GM21515 (cell line): Measurements from ENCODE around the gene TUBA4A.
A peak's percentile ranks its signal among the peaks of the same experiment; 100 is the strongest.
"Not testable (repeated sequence)": the region's sequence is repeated elsewhere in the genome, so short reads cannot be mapped to it uniquely, and the experiment has no call there.

ENCODE experiments used
- ATAC-seq: cut with Tn5 transposase; IDR thresholded peaks from one replicate; pipeline ENCODE4 v1.9.1; 2021; ENCODE audit not compliant: unreplicated experiment

Gene TUBA4A

DNA sequence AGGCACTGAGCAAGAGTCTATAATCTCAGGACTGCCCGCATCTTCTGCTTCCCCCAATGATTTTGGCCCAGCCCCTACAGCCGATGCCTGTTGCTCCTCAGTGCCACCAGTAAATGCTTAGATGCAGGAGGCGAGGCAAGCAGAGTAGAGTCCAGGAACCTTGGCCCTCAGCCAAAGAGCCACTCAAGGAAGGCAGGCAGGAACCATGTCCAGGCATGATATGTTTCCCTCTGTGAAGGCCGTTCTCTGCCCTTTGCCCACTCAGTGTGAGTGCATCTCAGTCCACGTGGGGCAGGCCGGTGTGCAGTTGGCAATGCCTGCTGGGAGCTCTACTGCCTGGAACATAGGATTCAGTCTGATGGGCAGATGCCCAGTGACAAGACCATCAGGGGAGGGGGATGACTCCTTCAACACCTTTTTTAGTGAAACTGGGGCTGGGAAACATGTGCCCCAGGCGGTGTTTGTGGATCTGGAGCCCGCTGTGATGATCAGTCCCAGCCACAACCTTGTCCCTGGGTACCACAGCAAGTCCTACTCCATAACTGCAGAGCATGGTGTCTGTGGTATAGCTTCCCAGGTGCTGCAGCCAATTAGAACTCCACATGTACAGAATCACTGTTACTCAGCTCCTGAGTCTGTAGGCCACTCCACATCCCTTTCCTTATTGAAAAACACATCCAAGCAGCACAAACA, 15.8 kb upstream of the TUBA4A start:
- ATAC-seq = no peak

DNA sequence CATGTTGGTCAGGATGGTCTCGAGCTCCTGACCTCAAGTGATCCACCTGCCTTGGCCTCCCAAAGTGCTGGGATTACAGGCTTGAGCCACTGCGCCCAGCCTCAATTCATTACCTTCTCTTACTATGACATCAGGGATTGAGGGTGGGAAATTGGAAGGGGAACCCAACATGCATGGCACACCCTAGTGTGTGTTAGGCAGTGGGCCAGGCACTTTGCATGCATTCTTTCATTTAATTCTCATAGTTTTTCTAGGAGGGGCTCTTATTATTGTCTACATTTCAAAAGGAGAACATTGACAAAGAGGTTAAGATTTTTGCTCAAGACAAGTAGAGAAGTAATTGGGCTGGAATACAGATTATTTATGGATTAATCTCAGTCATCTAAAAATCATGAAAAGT, 14.6 kb upstream of the TUBA4A start:
- no peak for ATAC-seq

GRCh38 chr2:219266886-219267285, 13.2 kb upstream of the TUBA4A start:
- no peak for ATAC-seq

DNA sequence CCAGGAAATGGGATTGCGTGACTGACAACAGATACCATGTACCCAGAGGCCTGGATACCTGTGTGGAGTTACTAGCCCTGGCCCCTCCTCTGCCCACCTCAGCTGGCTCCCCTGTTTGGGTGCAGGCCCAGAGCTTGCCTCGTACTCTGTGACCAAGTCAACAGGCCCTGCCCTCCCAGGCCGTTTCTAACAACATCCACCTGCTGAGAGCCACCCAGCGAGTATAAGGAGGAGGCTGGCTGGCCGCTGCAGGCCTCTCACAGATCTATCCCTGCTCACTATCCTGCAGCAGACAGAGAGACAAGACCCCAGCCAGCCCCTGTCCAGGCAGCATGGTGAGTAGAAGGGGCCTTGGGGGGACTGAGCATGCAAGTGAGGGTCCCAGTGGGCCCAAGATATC, 12.5 kb upstream of the TUBA4A start:
- no peak for ATAC-seq

DNA sequence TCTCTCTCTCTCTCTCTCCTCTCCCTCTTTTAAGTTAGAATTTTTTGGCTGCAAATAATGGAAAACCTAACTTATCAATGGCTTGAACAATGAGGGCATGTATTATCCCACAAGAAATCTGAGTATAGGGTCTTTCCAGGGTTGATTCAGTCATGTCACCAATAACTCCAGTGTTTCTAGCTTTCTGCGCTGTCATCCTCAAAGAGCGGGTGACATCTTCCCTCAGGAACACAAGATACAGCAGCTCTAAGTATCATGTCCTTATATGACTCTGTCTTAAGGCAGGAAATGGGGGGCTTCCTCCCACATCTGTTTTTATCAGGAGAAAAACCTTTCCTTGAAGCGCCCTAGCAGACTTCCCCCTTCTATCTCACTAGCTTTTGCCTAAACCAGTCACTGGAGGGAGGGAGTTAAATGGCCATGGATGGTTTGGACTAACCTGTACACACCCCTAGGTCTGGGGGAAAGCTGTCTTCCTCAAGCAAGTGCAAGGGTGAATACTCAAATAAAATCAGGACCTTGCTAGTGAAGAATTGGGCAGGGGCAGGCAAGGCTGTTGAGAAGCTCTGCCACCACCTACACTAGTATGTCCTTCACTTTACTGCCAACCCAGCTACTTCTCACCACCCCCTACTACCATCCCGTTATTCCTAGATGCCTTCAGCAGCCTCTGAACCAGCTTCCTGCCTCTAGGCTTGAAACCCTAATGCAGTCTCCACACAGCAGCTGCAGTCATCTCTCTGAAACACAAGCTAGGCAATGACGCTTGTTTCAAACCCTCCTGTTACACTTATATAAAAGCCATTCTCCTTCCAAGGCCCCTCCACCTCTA, 7.5 kb upstream of the TUBA4A start:
- ATAC-seq = no peak

GRCh38 chr2:219258942-219259341, 5.2 kb upstream of the TUBA4A start:
- not testable (repeated sequence) for ATAC-seq

- peak; percentile 29 for ATAC-seq
Measured at GRCh38 chr2:219254590-219255201, 978 bp upstream of the TUBA4A start.

GRCh38 chr2:219252900-219253752, 592 bp downstream of the TUBA4A start, which contains the start of gene TUBA4B:
TUBA4B (plus strand) TSS chr2:219253243; CDS start chr2:219253408, 165 bp downstream.
- peak; percentile 23 for ATAC-seq

DNA sequence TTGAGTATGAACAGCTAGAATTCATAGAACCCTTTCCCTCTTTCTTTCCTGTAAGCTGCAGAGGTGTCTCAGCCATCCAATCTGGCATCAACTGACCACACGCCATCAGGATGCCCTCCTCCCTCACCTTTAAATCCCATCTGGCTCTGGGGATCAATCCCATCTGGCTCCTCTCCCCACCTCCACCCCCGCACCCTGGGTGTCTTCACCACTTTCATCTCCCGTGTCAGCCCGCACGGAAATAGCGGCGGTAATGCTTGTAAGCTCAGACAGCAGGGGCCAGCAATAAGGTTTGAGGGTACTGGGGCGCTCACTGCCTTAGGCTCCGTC, 1.2 kb downstream of the TUBA4A start:
- peak; percentile 0 for ATAC-seq

- no peak for ATAC-seq
Measured at GRCh38 chr2:219252084-219252483, 1.6 kb downstream of the TUBA4A start.

DNA sequence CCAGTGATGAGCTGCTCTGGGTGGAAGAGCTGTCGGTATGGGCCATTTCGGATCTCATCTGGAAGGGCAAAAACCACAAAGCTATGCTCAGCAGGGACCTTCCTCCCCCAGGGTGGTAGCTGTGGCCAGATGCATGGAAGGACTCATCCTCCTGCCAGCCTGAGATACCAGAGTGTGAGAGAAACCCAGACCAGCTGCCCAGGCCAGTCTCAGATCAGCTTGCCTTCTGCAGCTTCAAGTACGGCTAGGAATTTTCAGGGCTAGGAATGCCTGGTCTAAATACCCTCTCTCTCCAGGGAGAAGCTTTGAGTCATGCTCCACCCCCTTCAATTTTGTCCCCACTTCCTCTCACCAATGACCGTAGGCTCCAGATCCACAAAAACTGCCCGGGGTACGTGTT, 2.1 kb downstream of the TUBA4A start:
- ATAC-seq = no peak

DNA sequence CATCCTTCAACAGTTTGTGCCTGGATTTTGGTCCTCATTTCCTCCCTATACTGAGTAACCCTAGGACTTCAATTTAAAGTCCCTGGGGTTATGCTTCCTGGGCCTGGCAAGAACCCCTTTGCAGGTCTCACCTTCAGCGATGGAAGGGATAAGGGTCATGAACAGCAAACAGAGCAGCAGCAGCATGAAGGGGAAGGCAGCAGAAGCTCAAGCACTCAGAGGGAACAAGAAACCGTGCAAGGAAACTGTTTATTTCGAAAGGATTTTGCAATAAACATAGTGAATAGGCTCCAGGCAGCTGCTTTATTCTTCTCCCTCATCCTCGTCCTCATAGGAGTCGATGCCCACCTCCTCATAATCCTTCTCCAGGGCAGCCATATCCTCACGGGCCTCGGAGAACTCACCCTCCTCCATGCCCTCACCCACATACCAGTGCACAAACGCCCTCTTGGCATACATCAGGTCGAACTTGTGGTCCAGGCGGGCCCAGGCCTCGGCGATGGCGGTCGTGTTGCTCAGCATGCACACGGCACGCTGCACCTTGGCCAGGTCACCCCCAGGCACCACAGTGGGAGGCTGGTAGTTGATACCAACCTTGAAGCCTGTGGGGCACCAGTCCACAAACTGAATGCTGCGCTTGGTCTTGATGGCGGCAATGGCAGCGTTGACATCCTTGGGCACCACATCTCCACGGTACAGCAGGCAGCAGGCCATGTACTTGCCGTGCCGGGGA, 3.5 kb downstream of the TUBA4A start:
- no peak for ATAC-seq

DNA sequence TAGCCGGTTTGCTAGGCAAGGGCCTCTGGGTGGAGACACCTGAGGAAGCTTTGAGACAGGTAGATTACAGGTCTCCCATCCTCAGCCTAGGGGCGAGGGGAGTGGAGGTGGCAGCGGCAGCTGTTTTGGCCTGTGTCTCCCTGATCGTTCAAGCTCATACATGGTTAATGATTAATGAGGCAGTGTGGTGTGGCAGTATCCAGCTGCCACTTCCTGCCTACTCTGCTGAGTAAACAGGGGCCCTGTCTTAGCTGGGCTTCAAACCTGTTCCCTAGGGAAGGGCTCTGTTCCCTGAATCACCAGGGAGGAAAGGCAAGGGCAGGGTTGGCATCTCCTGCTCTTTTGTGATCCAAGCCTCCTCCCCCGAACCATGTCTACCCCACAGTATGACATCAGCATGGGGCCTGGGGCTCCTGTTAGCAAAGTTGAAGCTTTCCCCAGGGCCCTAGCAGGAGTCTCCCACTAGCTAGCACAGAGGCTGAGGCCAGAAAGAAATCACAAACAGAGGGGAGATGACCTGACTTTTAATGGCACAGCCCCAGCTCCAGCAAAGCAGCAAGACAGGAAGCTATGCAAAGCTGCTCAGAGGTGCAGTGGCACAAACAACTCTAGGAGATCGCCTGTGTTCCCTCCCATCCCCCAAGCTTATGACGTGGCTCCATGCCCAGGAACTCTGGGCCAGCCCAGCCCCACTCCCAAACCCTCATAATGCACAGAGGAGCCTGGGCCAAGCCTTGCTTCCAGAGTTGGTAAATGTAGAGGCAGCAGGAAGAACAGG, 4.3 kb downstream of the TUBA4A start:
- peak; percentile 22 for ATAC-seq

GRCh38 chr2:219248845-219249202, 4.9 kb downstream of the TUBA4A start:
- no peak for ATAC-seq

- no peak for ATAC-seq
Measured at GRCh38 chr2:219247678-219248642, 5.8 kb downstream of the TUBA4A start.

- no peak for ATAC-seq
Measured at GRCh38 chr2:219246559-219246958, 7.2 kb downstream of the TUBA4A start.

DNA sequence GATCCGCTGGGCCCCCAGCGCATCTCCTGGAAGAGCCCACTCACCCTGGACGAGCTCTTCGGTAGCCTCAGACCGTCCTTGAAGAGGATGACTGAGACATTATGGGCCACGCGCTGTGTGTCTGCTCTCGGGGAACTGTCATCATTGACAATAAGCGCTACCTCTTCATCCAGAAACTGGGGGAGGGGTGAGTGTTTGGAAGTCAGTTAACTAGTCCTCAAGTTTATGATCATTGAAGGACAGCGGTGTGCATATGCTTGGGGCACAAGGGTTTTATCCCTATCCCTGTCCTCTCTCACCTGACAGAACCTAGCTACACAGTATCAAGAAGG, 7.9 kb downstream of the TUBA4A start:
- ATAC-seq = peak; percentile 1

DNA sequence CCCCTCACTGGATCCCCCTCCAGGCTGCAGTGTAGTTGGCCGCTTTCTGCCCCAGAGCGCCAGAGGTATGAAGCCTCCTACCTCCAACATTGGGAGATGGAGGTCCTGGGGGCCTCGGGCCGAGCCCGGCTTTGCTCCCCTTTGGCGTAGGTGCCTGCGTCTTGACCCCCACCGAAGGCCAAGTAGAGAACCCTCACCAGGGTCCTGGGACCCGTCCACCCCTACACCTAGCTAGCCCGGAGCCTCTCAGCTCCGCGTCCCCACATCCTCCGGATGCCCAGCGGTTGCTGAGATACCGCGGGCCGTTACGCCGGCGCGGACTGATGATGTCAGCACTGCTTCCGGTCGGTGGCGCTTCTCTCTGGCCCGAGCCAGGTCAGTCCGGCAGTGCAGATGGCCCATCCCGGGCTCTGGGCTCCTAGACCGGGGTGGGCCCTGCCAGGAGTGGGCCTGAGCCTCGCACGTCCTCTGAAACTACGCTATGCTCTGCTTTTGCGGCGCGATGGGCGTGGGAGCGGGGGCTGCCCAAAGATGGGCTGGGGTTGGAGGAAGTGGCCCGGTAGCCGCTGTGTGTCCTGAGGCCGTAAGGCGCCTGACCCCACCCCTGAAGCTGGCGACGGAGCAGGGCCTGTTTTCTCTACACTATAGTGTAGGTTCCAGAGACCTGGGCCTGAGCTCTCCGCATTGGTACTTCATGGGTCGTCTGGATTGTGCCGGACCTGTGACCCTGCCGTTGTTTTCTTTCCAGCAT, 8.4 kb downstream of the TUBA4A start, which contains the start of the genes GLB1L and STK16:
Gene GLB1L, minus strand, starts transcription at position 297 of the 751 bp plus-strand sequence. CDS start 1,871 bp downstream, outside the sequence.
Gene STK16, plus strand, starts transcription at position 332 of the 751 bp plus-strand sequence. CDS start 521 bp downstream, outside the sequence.
- peak; percentile 69 for ATAC-seq
